Measurements from ENCODE around the gene SGK2.

GRCh38 chr20:43549416-43550065 lies 9.3 kb upstream of the SGK2 start:
- TF ChIP-seq CTCF (IDR thresholded peaks at IDR 0.05), result no peak
- TF ChIP-seq POLR2A (IDR thresholded peaks at IDR 0.05), result no peak
